ENCODE measurements around the gene HTRA3.

HTRA3 gene

DNA sequence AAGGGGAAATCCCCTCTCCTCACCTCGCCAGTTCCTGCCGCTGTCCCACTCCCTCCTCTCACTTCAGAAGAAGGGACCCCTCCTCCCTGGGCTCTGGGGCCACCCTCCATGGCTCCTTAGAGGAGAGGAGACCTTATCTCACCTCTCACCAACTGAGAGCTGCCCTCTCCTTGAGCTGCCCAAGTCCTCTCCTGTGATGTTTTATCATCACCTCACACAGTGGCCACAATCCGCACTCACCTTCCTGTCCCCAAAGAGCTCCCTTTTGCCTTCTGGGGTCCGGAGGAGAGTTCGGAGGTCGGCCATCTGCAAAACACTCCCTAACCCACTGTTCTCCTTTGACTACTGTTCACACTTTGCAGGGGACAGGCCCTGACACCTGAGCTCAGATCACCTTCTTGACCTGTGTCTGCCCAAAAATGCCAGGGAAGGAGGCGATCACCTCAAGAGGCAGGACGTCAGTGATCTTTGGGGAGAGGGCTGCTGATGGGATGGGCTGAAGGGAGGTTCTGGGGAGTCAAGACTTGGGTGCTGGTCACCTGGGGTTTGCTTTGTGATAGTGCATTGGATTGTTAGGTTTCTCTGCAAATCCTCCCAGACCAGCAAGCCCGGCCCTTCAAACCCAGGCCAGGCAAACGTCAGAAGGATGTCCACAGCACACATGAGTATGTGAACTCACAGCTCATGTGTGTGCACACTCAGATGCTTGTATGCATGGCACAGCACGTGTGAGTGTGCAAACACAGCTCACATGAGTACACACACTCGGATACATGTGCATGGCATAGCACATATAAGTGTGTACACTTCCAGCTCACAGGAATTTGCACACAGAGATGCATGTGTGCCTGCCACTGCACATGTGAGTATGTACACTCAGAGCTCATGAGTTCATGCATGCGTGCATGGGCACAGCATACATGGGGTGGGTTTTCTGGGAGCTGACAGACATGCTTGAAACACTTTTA lies 41.8 kb downstream of the HTRA3 start:
- TF ChIP-seq, protein P1, sequence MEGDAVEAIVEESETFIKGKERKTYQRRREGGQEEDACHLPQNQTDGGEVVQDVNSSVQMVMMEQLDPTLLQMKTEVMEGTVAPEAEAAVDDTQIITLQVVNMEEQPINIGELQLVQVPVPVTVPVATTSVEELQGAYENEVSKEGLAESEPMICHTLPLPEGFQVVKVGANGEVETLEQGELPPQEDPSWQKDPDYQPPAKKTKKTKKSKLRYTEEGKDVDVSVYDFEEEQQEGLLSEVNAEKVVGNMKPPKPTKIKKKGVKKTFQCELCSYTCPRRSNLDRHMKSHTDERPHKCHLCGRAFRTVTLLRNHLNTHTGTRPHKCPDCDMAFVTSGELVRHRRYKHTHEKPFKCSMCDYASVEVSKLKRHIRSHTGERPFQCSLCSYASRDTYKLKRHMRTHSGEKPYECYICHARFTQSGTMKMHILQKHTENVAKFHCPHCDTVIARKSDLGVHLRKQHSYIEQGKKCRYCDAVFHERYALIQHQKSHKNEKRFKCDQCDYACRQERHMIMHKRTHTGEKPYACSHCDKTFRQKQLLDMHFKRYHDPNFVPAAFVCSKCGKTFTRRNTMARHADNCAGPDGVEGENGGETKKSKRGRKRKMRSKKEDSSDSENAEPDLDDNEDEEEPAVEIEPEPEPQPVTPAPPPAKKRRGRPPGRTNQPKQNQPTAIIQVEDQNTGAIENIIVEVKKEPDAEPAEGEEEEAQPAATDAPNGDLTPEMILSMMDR (IDR thresholded peaks at IDR 0.05), result no peak

DNA sequence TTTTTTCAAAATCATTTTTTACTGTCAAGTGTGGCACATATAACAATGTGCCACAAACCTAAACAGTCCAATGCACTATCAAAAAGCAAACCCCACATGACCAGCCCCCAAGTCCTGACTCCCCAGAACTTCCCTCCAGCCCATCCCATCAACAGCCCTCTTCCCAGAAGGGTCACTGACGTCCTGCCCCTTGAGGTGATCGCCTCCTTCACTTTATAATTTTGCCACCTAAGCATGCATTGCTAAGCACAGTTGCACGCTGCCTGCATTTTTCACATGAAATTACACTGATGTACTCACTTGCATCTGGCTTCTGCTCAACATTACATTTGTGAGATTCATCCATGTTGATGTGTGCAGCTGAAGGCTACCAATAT lies 42.5 kb downstream of the HTRA3 start:
- TF ChIP-seq, protein P1 (IDR thresholded peaks at IDR 0.05), result no peak

DNA sequence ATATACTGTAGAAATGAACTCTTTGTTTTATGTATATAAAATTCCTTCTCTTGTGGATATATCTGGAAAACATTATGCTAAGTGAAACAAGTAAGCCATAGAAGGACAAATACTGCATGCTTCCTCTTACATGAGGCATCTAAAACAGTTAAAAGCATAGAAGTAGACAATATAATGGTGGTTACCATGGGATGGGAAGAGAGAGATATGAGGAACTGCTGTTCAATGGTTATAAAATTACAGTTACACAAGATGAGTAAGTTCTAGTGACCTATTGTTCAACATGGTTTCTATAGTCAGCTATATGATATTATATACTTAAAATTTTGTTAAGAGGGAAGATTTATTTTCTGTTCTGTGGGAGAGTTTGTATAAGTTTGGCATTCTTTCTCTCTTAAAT lies 43.4 kb downstream of the HTRA3 start:
- TF ChIP-seq, protein P1 (IDR thresholded peaks at IDR 0.05), result no peak

DNA sequence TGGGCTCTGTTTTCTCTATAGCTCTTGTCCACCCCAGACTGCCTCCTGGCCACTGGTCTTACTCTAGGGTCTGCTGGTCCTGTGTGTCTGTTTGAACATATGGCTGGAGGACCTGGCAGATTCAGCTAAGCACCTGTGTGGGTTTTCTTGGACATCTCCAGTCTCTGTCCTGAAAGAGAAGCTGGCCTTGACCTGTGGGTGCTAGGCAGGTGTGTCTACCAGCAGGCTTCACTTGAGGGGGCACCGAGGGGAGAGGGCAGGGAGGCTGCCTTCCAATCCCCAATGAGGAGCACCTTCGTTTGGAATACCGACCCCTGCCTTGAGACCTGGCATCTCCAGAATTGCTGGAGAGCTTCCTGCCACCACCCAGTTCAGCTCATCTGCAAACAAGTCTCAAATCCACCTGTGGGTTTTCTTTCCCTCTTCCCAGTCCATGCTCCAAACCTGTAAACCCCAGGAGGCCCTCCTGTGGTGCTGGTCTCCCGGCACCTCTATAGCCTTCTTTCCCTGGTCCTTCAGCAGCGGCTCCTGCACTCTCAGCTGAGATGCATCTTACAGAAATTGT lies 45.2 kb downstream of the HTRA3 start:
- TF ChIP-seq, protein P1 (IDR thresholded peaks at IDR 0.05), result no peak

DNA sequence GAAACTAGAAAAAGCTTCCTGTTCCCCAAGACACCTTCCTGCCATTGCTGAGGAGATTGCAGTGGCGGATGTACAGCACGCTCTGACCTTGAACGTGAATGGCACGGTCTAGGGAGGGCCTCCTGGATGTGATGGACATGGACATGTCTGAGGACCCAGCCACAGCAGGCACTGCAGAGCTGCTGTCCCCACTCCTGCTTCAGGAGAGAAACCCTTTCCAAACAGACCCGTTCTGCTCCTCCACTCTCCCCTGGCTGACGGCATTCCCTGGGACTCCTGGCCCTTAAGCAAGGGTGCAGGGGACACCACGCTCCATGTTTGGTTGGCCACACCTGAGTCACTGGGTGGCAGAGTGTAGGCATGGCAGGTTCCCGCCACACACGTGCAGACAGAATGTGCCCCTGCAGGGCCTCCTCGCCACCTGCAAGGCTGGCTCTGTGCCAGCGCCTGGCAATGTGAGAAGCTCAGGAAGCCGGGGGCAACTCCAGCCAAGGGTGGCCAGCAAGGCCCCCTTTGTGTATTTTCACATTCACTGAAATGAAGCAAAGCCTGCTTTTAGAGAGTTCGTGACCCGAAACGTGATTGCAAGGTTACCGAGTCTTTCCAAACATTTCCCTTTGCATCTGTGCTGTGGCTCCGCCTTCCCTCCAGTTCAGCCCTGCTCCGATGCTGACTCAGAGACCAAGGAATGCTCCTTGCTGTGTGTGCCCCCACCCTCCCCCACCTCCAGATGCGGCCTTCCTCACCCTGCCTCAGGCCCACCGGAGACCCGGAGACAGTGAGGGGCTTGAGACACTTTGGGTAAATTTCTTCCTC lies 46.1 kb downstream of the HTRA3 start:
- TF ChIP-seq, protein P1 (IDR thresholded peaks at IDR 0.05), result no peak

DNA sequence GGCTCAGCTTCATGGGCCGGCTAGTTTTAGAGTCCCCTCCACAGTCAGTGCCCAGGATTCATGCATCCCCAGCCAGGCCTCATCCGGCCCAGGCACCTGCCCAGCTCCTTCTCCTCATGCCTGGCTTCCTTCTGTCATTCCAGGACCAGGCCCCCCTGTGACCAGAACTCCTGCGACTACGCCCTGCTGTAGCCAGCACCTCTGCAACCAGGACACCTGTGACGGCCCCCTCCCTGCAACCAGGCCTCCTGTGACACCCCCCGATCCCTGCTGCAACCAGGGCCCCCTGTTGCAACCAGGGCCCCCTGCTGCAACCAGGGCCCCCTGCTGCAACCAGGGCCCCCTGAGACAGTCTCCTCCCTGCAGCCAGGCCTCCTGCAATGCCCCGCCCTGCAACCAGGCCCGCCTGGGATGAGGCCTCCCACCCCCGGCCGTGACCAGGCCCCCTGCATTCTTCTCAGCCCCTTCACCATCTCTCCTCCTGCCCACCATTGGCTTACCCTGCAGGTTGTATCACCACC lies 46.8 kb downstream of the HTRA3 start:
- TF ChIP-seq, protein P1 (IDR thresholded peaks at IDR 0.05), result no peak

DNA sequence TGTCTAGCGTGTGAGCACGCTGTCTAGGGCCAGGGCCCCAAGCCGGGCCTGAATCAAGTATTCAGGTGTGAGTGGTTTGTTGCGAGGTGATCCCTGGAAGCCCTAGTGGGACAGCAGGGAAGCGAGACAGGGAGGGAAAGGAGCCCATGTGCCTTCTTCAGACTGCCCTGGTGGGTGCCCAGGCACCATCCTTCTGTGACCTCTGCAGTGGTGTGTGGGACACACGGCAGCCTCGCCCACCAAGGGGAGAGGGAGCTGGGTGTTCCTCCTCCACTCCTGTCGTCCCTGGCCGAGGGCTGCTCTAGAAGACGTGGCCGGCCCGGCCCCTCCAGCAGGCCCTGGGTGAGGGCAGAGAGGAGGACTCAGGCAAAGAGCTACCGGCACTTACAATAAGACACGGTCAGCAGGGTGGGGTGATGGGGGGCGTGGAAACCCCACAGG lies 47.4 kb downstream of the HTRA3 start:
- TF ChIP-seq, protein P1 (IDR thresholded peaks at IDR 0.05), result no peak
